Activated CD4-positive, alpha-beta T cell treated with anti-CD3 and anti-CD28 coated beads, Interleukin-2, amount 10 ng/mL, durations not matched to agents 24 days and 14 days (primary cell): ENCODE results near the gene USH1G. TPM values are rescaled to one million over a fixed set of nuclear protein-coding genes. Genes with fewer than 3 reads are reported as not detected.

Experiments
- DNase-seq: peaks from one replicate; pipeline ENCODE4 v3.0.0; 2022
- H3K27ac Mint-ChIP-seq: one replicate; pipeline ENCODE4 v1.8.0; 2022; ENCODE audit warnings: mild to moderate bottlenecking, mixed read lengths
- H3K27me3 Mint-ChIP-seq: one replicate; pipeline ENCODE4 v1.8.0; 2022; ENCODE audit warnings: mixed read lengths
- H3K36me3 Mint-ChIP-seq: one replicate; pipeline ENCODE4 v1.8.0; 2022; ENCODE audit warnings: low read depth, mild to moderate bottlenecking, mixed read lengths
- H3K4me1 Mint-ChIP-seq: one replicate; pipeline ENCODE4 v1.8.0; 2021; ENCODE audit warnings: mixed read lengths
- H3K4me3 Mint-ChIP-seq: one replicate; pipeline ENCODE4 v1.8.0; 2022; ENCODE audit warnings: mild to moderate bottlenecking, moderate library complexity, mixed read lengths
- H3K9me3 Mint-ChIP-seq: one replicate; pipeline ENCODE4 v1.8.0; 2021; ENCODE audit warnings: mixed read lengths
- intact Hi-C: fragments of 100-400 bp; cut with micrococcal nuclease; formaldehyde crosslinking; loops from one replicate; pipeline ENCODE4 v1.15.1; 2023
- total RNA-seq: library from RNA; stranded (reverse); gene quantifications from 2 replicates; pipeline ENCODE4 v1.2.3, GENCODE V29; 2022

Gene USH1G
- total RNA-seq, 1 donor from 2014 or later = not detected

DNA sequence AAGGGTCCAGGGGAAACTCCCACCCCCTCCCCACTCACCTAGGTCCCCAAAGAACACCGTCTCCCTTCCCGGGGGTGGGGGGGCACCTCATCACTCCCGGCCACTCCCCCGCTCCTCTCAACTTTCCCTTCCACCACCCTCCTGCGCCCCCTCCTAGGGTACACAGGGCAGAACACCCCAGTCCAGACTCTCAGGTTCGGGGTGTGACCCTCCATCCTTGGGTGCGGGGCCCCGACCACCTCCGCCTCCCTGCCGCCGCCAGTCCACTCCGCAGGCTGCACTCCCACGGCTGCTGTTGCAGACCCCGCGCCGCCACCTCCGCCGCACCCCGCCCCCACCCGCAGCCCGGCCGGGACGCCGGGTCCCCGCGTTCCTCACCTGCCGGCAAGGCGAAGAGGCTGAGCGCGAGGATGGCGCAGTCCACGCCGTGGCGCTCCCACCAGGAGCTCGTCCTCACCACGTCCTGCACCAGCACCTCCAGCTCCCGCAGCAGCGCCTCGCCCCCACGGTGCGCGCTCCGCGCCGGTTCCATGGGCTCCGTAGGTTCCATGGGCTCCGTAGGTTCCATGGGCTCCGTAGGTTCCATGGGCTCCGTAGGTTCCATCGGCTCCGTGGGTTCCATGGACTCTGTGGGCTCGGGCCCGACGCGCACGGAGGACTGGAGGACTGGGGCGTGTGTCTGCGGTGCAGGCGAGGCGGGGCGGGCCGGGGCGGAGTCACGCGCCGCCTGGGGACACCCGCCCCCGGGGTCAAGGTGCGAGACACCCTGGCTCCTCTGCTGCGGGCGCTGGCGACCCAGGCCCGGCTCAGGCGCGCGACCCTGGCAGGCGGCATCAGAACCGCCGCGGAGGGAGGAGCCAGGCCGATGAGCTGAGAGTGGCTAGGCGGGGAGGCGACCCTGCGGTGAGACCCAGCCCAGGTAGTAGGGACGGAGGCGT is 29.8 kb downstream of the USH1G start, which contains the start of gene FADS6:
Gene FADS6 (minus strand): TSS at position 660 of the 938 bp plus-strand sequence. CDS start 38 bp downstream, at position 622.
- intact Hi-C loops = no loop called here
- peak within 1 kb of the TSS; percentile 68 for H3K4me3 Mint-ChIP-seq
- no peak within 1 kb of the TSS for H3K27ac Mint-ChIP-seq
- peaks cover 47% of the 10 kb centered on the region for H3K27me3 Mint-ChIP-seq
- peak; percentile 70 for DNase-seq
- H3K4me1 Mint-ChIP-seq = peaks cover 2% of the 10 kb centered on the region
- no peaks in the 10 kb centered on the region for H3K9me3 Mint-ChIP-seq
- H3K36me3 Mint-ChIP-seq = no peaks in the 10 kb centered on the region

DNA sequence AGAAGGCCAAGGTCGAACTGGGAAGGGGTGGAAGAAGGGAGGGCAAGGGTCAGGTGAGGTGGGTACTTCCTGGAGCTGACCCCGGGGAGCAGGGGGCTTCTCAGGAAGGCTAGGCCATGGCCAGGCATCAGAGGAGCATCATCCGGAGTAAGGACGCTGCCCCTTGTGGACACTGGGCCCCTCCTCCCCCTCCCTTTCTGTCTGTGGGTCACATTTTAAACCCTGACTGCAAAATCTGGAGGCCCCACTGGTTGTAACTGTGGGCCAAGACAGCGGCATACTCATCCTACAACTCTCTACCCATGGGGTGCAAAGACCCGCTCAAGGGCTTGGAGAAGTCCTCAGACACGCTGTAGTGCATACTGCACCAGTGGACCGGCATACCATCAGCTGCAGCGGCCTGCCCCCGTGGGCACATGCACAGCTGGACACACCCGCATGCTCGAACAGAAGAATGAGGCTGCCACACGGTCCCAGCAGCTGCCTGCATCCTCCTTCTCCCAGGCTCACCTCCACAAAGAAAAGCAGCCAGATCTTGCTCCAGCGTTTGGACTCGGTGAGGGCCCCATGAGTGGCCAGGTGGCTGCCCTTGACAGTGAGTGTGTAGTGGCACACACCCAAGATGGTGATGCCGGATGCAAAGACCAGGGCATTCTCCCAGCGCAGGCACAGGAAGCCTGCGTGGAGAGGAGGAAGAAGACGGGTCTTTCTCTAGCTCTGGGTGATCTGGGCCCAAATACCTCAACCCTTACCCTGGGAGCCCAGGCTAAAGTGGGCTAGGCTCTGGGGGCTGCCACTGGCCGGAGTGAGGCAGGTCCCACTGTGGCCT is 30.8 kb downstream of the USH1G start:
- Mint-ChIP-seq H3K4me1 (peaks cover 2% of the 10 kb centered on the region), H3K4me3 (no peak overlapping the region), H3K9me3 (no peaks in the 10 kb centered on the region), H3K27me3 (peaks cover 46% of the 10 kb centered on the region), H3K36me3 (no peaks in the 10 kb centered on the region), H3K27ac (no peak overlapping the region)
- intact Hi-C loops = no loop called here
- DNase-seq = no peak

DNA sequence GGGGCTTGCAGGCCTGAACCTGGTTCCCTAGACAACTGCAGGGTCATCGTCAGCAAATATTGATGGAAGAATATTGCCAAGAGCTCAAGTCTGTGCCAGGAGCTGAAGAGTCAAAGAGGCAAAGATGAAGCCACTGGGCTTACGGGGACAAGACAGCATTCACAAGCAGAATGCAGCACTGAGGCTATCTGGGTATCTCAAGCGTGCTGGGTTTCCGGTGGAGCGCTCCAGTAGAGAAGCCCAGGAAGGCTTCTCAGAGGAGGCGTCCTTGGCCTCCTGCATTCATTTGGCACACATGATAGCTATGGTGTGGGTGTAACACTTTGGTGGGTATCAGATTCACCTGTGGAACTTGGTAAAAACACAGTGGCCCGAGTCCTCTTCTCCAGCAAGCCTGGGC is 32.5 kb downstream of the USH1G start:
- no peak for DNase-seq
- no peaks in the 10 kb centered on the region for H3K36me3 Mint-ChIP-seq
- H3K4me3 Mint-ChIP-seq = no peak overlapping the region
- no peaks in the 10 kb centered on the region for H3K9me3 Mint-ChIP-seq
- peaks cover 38% of the 10 kb centered on the region for H3K27me3 Mint-ChIP-seq
- no peak overlapping the region for H3K27ac Mint-ChIP-seq
- intact Hi-C loops = no loop called here
- peaks cover 2% of the 10 kb centered on the region for H3K4me1 Mint-ChIP-seq

DNA sequence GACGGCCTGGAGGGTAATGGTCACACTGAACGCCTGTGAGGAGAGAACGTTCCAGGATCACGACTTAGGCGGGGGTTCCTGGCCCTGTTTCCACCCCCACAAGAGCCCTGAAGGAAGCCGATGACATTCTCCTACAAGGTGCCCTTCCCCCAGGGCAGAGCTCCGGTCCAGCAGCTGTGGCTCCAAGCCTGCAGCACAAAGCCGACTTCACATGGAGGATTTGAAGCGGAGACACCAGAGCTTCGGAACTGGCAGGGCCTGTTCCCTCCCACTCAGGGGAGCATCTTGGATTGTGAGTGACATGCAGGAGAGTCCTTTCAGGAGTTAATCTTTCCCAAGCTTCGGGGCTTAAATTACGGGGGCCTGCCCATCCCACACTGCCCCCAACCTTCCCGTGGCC is 34.6 kb downstream of the USH1G start:
- intact Hi-C loops = no loop called here
- Mint-ChIP-seq H3K27me3 (peaks cover 26% of the 10 kb centered on the region), H3K4me3 (no peak overlapping the region), H3K27ac (no peak overlapping the region), H3K9me3 (no peaks in the 10 kb centered on the region), H3K36me3 (no peaks in the 10 kb centered on the region), H3K4me1 (no peaks in the 10 kb centered on the region)
- no peak for DNase-seq

DNA sequence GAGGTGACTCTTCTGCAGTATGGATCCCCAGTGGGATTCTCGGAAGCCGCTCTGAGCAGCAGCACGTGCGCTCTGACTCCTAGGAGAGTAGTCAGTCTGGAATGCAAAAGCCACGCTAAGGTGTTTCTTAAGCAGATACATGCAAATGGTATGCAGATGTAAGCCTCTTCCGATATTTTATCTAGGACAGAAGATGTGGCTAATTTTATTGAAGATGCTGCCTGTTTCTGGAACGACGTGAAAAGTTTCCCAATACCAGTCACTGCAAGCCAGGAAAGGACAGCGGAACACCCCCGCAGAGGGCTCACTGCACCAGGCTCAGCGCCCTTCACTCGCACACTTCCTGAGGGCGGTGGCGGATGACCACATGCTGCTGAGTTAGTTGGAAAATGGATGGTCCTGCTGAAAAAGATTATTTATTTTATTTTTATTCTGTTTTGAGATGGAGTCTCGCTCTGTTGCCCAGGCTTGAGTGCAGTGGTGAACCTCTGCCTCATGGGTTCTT is 39.8 kb downstream of the USH1G start:
- H3K4me1 Mint-ChIP-seq = no peaks in the 10 kb centered on the region
- intact Hi-C loops = no loop called here
- H3K9me3 Mint-ChIP-seq = no peaks in the 10 kb centered on the region
- DNase-seq = no peak
- H3K27me3 Mint-ChIP-seq = peaks cover 10% of the 10 kb centered on the region
- no peaks in the 10 kb centered on the region for H3K36me3 Mint-ChIP-seq
- H3K4me3 Mint-ChIP-seq = no peak overlapping the region
- no peak overlapping the region for H3K27ac Mint-ChIP-seq

DNA sequence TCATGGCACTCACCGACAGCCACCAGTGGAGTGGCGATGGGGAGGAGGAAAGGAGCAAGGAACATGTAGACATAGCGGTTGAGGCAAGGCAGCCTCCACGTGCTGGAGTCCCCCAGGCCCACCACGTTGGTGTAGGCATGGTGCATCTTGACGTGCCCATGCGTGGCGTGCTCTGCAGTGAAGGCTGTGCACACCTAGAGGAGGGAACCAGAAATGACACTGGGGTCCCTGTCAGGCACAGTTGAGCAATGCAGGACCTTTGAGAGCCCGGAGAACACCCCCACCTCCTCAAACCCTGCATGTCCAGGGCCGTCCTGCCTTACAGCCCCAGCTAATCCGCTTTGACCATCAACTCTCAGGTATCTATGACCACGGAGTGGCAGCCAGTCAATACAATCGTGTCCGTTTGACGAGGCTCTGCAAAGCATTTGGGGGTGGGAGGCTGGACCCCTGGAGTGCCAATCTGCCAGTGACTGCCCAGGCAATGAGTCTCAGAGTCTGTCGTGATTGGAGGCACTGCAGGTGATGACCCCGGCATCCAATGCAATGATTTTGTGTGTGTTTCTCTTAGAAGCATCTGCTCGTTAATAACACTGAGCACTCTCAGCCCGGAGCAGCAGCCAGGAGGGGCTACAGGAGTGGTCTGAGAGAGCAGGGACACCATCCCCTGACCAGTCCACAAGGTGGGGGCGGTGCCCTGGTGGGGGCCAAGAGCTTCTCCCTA is 40.4 kb downstream of the USH1G start:
- no peak for DNase-seq
- peaks cover 10% of the 10 kb centered on the region for H3K27me3 Mint-ChIP-seq
- H3K27ac Mint-ChIP-seq = no peak overlapping the region
- intact Hi-C loops = no loop called here
- no peaks in the 10 kb centered on the region for H3K4me1 Mint-ChIP-seq
- no peaks in the 10 kb centered on the region for H3K36me3 Mint-ChIP-seq
- no peaks in the 10 kb centered on the region for H3K9me3 Mint-ChIP-seq
- no peak overlapping the region for H3K4me3 Mint-ChIP-seq

DNA sequence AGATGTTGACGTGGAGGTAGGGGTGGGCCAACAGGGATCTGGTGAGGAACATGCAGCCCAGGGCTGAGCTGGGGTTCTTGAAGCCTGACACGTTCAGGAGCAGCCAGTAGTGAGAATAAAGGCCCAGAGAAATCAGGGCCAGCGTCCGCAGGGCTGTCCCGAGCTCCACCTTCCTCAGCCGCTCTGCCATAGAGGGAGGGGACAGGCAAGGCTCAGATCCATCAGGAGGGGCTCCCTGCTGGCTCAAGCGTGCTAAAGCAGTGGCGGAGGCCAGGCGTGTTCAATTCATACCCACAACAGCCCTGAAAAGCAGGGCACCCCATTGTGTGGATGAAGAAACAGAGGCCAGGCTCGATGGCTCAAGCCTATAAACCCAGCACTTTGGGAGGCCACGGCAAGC is 42.0 kb downstream of the USH1G start:
- Mint-ChIP-seq H3K9me3 (no peaks in the 10 kb centered on the region), H3K27ac (no peak overlapping the region), H3K4me3 (no peak overlapping the region), H3K27me3 (peaks cover 8% of the 10 kb centered on the region), H3K36me3 (no peaks in the 10 kb centered on the region), H3K4me1 (no peaks in the 10 kb centered on the region)
- intact Hi-C loops = no loop called here
- DNase-seq = no peak

DNA sequence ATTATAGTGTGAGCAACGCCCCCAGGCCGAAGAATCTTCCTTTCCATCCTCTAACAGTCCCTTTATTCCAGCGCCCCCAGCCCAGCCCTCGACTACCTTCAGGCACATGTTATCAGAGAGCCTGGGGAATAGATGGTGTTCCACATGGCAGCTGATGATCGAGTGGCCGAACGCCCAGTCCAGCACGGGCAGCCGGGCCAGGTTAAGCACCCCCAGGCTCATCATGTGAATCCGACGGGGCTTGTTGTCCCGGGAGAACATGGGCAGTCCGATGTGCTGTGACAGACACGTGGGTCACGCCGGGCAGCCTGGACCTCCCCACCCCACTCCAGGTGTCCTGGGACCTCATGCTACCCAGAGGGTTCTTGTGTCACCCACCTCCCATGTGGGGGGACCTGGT is 43.7 kb downstream of the USH1G start:
- no peak for DNase-seq
- intact Hi-C loops = no loop called here
- Mint-ChIP-seq H3K36me3 (no peaks in the 10 kb centered on the region), H3K4me3 (no peak overlapping the region), H3K27me3 (peaks cover under 1% of the 10 kb centered on the region), H3K4me1 (peaks cover 4% of the 10 kb centered on the region), H3K27ac (no peak overlapping the region), H3K9me3 (no peaks in the 10 kb centered on the region)

DNA sequence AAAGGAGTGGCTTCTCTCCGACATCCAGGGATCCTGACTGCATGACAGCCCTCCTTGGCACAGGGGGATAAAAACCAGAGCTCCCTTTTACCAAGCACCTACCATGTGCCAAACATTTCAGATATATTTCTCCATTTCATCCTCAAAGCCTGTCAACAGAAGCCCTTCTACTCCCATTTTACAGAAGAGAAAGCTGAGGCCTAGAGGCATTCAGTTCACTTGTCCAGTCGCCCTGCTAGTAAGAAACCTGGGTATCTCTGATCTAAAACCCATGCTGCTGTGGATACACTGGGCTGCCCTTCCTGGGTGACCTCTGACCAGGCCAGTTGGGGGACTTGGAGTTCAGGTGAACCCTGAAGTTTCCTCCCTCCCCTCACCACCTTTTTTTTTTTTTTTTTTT is 44.4 kb downstream of the USH1G start:
- no peak overlapping the region for H3K27ac Mint-ChIP-seq
- H3K36me3 Mint-ChIP-seq = no peaks in the 10 kb centered on the region
- H3K4me3 Mint-ChIP-seq = no peak overlapping the region
- H3K9me3 Mint-ChIP-seq = no peaks in the 10 kb centered on the region
- no peaks in the 10 kb centered on the region for H3K27me3 Mint-ChIP-seq
- no peak for DNase-seq
- H3K4me1 Mint-ChIP-seq = peaks cover 8% of the 10 kb centered on the region
- intact Hi-C loops = no loop called here

DNA sequence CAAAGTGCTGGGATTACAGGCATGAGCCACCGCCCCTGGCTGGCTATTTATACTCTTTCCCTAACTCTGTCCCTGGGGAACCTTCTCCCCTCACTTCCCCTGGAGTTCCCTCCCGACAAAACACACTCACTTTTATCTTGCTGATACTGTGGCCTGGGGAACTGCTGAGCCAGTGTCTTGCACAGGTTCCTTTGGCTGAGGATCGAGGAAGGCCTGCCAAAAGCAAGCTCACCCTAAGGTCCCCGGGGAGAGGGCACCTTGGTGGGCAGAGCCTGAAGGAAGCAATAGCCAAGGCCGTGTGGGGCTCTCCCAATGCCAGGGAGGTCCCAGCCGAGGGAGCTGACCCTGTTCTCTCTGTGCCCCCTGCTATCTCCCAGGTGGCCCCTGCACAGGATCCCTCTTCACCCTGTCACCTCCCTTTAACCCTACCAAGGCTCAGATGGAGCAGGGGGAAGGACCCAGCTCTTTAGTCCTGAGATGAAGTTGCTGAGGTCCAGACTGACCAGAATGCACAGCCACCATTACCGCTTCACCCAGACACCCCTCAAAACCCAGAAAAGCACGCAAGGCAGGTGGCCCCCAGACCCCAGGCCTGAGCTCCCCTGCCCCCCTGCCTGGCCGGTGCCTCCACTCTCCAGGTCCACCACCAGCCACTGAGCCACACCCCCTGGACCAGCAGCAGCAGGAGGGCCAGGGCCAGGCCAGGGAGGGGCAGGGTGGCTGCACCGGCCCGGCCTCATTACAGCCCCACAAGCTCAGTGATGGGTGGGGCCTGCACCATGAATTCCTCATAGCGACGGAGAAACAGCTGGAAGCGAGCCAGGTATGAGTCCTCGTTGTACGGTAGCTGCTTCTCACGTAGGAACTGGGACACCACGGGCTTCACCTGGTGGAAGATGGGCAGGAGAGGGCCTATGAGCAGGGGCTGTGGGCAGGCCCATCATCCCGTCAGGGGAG is 45.2 kb downstream of the USH1G start:
- H3K36me3 Mint-ChIP-seq = peaks cover 2% of the 10 kb centered on the region
- no peak overlapping the region for H3K4me3 Mint-ChIP-seq
- no peaks in the 10 kb centered on the region for H3K9me3 Mint-ChIP-seq
- intact Hi-C loops = no loop called here
- no peak overlapping the region for H3K27ac Mint-ChIP-seq
- peaks cover 11% of the 10 kb centered on the region for H3K4me1 Mint-ChIP-seq
- DNase-seq = no peak
- H3K27me3 Mint-ChIP-seq = no peaks in the 10 kb centered on the region

DNA sequence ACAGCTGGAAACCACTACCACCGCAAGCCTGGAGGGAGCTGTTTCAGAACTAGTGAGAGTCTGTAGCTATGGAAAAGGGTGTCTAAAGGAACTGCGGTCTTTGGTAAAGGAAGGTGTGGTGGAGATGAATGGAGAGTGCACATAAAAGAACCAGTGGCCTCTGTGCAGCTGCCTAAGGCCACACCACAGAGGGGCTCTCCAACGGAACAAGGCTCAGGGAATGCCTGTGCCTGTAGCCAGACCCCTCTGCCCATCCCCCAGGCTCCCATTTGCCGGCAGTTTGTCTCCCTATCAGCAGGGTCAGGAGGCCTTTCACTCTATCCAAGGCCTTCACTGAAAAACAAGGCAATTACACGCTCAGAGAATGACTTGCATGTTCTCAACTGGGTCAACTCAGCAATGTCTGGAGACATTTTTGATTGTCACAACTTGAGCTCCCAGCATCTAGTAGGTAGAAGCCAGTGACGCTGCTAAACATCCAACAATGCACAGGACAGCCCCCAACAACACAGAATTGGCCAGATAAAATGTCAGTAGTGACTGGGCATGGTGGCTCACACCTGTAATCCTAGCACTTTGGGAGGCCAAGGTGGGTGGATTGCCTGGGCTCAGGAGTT is 47.0 kb downstream of the USH1G start:
- H3K4me1 Mint-ChIP-seq = peaks cover 25% of the 10 kb centered on the region
- H3K4me3 Mint-ChIP-seq = no peak overlapping the region
- H3K36me3 Mint-ChIP-seq = peaks cover 7% of the 10 kb centered on the region
- no peak overlapping the region for H3K27ac Mint-ChIP-seq
- H3K27me3 Mint-ChIP-seq = no peaks in the 10 kb centered on the region
- H3K9me3 Mint-ChIP-seq = no peaks in the 10 kb centered on the region
- intact Hi-C loops = no loop called here
- no peak for DNase-seq

DNA sequence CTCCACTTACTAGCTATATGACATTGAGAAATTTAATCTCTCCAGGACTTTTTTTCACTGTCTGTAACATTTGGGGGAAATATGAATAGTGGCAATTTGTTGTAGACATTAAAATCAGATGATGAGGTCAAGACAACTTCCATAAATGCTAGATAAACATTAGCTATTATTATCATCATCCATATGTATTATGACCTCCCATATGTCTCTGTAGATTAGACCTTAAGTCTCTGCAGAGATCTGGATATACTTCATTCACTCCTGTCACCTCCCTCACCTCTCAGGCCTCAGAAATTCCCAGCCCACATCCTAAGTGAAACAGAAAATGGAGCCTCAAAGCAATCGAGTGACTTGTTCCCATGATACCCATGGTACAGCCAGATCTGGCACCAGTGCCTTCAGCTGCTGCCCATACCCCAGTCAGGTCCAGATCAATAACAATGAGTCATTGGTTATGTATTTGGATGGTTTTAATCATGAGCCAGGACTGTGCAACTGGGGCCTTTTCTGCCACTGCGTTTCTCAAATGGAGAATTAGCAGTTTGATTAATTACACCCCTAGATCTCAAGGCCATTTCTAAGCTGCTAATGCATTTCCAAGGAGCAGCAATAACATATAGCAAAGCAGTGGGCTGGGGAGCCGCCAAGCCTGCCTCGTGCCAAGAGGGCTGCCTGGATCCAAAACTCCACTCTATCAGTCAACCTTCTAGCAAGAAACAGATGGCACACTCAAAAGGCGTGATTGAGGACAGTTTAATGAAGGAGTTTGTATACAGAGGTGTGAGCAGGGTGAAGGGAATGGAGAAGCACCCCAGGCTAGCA is 47.7 kb downstream of the USH1G start:
- peaks cover 8% of the 10 kb centered on the region for H3K36me3 Mint-ChIP-seq
- H3K27me3 Mint-ChIP-seq = no peaks in the 10 kb centered on the region
- intact Hi-C loops = no loop called here
- H3K9me3 Mint-ChIP-seq = no peaks in the 10 kb centered on the region
- no peak overlapping the region for H3K27ac Mint-ChIP-seq
- DNase-seq = peak; percentile 57
- H3K4me3 Mint-ChIP-seq = no peak overlapping the region
- H3K4me1 Mint-ChIP-seq = peaks cover 25% of the 10 kb centered on the region
